ENCODE results near the gene REPIN1.

DNA sequence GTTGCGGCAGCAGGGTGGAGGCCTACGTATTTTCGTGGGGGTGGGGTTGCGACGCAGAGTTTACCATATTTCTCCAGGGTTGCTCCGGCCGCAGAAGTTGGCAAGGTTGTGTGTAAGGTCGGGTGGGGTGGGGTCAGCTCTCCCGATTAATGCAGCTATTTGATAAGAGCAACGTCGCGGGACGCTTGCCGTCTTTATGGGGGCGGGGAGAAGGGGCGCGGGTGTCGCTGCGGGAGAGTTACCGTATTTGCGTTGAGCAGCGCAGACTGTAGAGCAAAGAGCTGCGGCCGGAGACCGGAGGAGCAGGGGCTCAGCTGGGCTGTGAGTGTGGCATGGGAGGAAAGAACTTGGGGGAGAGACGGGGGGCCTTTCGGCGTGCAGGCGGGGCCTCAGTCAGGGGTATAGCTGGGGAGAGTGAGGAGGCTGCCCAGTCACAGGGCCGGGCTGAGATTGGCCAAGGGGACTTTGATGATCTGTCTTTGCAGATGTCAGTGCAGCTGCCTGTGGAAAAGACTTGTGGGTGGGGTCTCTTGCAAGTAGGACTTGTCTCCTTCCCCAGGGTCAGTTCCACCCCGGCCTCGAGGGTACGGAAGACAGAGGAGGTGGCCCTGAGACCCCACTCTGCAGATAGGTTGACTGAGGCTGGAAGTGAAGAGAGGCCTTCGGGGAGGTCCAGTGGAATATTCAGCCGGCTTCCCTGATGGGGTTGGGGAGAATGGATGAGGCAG lies 37.1 kb downstream of the REPIN1 start:
- TF ChIP-seq, protein P1, sequence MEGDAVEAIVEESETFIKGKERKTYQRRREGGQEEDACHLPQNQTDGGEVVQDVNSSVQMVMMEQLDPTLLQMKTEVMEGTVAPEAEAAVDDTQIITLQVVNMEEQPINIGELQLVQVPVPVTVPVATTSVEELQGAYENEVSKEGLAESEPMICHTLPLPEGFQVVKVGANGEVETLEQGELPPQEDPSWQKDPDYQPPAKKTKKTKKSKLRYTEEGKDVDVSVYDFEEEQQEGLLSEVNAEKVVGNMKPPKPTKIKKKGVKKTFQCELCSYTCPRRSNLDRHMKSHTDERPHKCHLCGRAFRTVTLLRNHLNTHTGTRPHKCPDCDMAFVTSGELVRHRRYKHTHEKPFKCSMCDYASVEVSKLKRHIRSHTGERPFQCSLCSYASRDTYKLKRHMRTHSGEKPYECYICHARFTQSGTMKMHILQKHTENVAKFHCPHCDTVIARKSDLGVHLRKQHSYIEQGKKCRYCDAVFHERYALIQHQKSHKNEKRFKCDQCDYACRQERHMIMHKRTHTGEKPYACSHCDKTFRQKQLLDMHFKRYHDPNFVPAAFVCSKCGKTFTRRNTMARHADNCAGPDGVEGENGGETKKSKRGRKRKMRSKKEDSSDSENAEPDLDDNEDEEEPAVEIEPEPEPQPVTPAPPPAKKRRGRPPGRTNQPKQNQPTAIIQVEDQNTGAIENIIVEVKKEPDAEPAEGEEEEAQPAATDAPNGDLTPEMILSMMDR (IDR thresholded peaks at IDR 0.05) = no peak
- TF ChIP-seq POLR2A (IDR thresholded peaks at IDR 0.05) (no peak), EP300 (IDR thresholded peaks at IDR 0.05) (no peak)
